ENCODE data around the gene SEPTIN5. TPM values are rescaled to one million over a fixed set of nuclear protein-coding genes. Genes with fewer than 3 reads are reported as not detected.

The SEPTIN5 gene
- total and polyA plus RNA-seq, 9 of the 15 experiments (the other 6 are each of a cell fraction or from before 2014, with no cell fraction given), result 0.03 to 195 (median 119) TPM

DNA sequence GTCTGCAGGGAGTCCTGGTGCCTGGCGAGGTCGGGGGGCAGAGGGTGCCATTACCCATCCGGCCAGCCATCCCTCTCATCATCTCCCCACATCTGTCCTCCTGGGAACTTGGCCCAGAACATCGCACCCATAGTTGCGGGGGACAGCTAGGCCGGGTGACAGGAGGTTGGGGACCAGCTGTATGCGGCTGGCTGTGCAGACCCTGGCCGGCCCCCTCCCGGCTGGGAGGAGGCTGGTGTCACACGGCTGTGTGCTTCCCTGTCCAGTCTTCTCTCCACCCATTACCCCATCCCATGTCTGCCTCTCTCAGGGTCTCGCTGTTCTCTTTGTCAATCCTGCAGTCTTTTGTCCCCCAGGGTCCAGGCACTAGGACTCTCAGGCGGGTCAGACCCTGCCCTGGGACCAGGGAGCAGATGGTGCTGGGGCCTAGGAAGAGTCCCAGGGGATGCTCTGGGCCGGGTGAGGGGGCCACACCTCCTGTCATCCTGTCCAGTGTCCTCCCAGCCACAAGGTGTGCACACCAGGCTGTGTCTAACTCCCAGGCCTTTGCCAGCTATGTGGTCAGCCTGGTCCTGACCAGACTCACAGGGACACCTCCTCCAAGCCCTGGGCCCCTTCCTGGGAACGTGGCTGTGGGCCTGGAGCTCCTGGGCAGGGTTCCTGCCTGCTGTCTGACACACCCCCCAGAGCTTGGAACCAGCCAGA lies 39.8 kb downstream of the SEPTIN5 start:
- Histone ChIP-seq H3K9me1 (ENCODE audit: control insufficient read depth, insufficient read depth, low read length) (no peaks in the 10 kb centered on the region), H3K4me3 (no peak overlapping the region), H2AFZ (ENCODE audit: low read depth, low read length) (no peak overlapping the region), H4K20me1 (replicated peaks; ENCODE audit: control insufficient read depth, insufficient read depth, low read length) (peaks cover 63% of the 10 kb centered on the region), H3K27me3 (ENCODE audit: control insufficient read depth in 2 of 2, insufficient read depth in 2 of 2, low read length in 2 of 2) (peaks cover 59 to 91% of the 10 kb centered on the region in 2 experiments; a peak in 4 of 5 replicates), H3K9me3 (replicated peaks; ENCODE audit: control insufficient read depth, insufficient read depth, low read depth, low read length) (no peaks in the 10 kb centered on the region; the same call in 1 of the 2 replicates), H3K27ac (ENCODE audit: extremely low read depth, low read depth, low read length) (no peak overlapping the region), H3K79me2 (ENCODE audit: control insufficient read depth, insufficient read depth, low read length) (no peaks in the 10 kb centered on the region), H3K9ac (ENCODE audit: insufficient read depth in 1 of 2, low read depth in 2 of 2, low read length in 2 of 2) (peak overlapping the region in 1 of 2 experiments; percentile 21; a peak in 1 of 4 replicates), H3K4me1 (replicated peaks in 1 of 2; ENCODE audit: control insufficient read depth in 2 of 2, insufficient read depth in 2 of 2, low read length in 2 of 2) (peaks cover 13 to 80% of the 10 kb centered on the region in 2 experiments), H3K4me2 (ENCODE audit: insufficient read depth, low read length) (no peak overlapping the region), H3K36me3 (ENCODE audit: control insufficient read depth, insufficient read depth, low read length) (no peaks in the 10 kb centered on the region)
- BruUV-seq (replicated peaks), result no TSS peak
- DNase-seq (ENCODE audit: extremely low read depth in 1 of 4, low spot score in 3 of 4), result peak in 2 of 4 experiments; percentile 56 to 64
- ChIA-PET POLR2A (interaction anchor here (0.6 to 4.5 kb wide), 15 partner anchors 10 to 360 kb away, joined by 3 to 37 read pairs (median 4); no protein-coding TSS in a partner anchor), CTCF (ENCODE audit: low intra/inter-chr PET ratio) (interaction anchor here (1.7 kb wide), 1 partner anchor 24 kb away, joined by 10 read pairs; no protein-coding TSS in a partner anchor)
- FAIRE-seq, result no peak
- ATAC-seq, result no peak
- intact Hi-C loops (cut with micrococcal nuclease), result no loop called here
- WGBS (ENCODE audit: insufficient coverage, low coverage, missing lambda C conversion rate), result 4% methylated on average over 14 of the region's 14 CpGs
- in situ Hi-C loops (cut with MboI), result no loop called here
- TF ChIP-seq, protein P1, sequence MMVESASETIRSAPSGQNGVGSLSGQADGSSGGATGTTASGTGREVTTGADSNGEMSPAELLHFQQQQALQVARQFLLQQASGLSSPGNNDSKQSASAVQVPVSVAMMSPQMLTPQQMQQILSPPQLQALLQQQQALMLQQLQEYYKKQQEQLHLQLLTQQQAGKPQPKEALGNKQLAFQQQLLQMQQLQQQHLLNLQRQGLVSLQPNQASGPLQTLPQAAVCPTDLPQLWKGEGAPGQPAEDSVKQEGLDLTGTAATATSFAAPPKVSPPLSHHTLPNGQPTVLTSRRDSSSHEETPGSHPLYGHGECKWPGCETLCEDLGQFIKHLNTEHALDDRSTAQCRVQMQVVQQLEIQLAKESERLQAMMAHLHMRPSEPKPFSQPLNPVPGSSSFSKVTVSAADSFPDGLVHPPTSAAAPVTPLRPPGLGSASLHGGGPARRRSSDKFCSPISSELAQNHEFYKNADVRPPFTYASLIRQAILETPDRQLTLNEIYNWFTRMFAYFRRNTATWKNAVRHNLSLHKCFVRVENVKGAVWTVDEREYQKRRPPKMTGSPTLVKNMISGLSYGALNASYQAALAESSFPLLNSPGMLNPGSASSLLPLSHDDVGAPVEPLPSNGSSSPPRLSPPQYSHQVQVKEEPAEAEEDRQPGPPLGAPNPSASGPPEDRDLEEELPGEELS (CRISPR knock-in tag; IDR thresholded peaks at IDR 0.05; ENCODE audit: borderline replicate concordance), result no peak
- TF ChIP-seq SAFB (IDR thresholded peaks at IDR 0.05; ENCODE audit: borderline replicate concordance, low read depth, low read length) (no peak), DPF2 (IDR thresholded peaks at IDR 0.05) (no peak), ZNF75A (CRISPR knock-in tag; IDR thresholded peaks at IDR 0.05) (no peak), MCM3 (IDR thresholded peaks at IDR 0.05) (peak; percentile 43; the same call in 1 of the 2 replicates), CBX3 (IDR thresholded peaks at IDR 0.05; ENCODE audit: borderline replicate concordance in 1 of 2, low read length in 2 of 2) (peak in 1 of 2 experiments; percentile 36; a peak in 1 of 3 replicates), CHD2 (IDR thresholded peaks at IDR 0.05; ENCODE audit: low read depth, low read length) (no peak), JUN (IDR thresholded peaks at IDR 0.05; ENCODE audit: borderline replicate concordance, low read depth, low read length) (no peak), JUN (CRISPR knock-in tag; IDR thresholded peaks at IDR 0.05; ENCODE audit: borderline replicate concordance) (no peak)
- TF ChIP-seq, protein P2, sequence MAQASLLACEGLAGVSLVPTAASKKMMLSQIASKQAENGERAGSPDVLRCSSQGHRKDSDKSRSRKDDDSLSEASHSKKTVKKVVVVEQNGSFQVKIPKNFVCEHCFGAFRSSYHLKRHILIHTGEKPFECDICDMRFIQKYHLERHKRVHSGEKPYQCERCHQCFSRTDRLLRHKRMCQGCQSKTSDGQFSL (CRISPR knock-in tag; IDR thresholded peaks at IDR 0.05), result no peak
- TF ChIP-seq, protein P2 (tag; IDR thresholded peaks at IDR 0.05), result no peak
- TF ChIP-seq, protein P3, sequence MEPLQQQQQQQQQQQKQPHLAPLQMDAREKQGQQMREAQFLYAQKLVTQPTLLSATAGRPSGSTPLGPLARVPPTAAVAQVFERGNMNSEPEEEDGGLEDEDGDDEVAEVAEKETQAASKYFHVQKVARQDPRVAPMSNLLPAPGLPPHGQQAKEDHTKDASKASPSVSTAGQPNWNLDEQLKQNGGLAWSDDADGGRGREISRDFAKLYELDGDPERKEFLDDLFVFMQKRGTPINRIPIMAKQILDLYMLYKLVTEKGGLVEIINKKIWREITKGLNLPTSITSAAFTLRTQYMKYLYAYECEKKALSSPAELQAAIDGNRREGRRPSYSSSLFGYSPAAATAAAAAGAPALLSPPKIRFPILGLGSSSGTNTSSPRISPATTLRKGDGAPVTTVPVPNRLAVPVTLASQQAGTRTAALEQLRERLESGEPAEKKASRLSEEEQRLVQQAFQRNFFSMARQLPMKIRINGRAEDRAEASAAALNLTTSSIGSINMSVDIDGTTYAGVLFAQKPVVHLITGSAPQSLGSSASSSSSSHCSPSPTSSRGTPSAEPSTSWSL (CRISPR knock-in tag; IDR thresholded peaks at IDR 0.05; ENCODE audit: borderline replicate concordance), result no peak
- TF ChIP-seq, protein P4, sequence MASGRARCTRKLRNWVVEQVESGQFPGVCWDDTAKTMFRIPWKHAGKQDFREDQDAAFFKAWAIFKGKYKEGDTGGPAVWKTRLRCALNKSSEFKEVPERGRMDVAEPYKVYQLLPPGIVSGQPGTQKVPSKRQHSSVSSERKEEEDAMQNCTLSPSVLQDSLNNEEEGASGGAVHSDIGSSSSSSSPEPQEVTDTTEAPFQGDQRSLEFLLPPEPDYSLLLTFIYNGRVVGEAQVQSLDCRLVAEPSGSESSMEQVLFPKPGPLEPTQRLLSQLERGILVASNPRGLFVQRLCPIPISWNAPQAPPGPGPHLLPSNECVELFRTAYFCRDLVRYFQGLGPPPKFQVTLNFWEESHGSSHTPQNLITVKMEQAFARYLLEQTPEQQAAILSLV (tag; IDR thresholded peaks at IDR 0.05), result no peak
